HG02938 (cell line): ENCODE data around the gene ACSF3.
"Not testable (repeated sequence)": the region's sequence is repeated elsewhere in the genome, so short reads cannot be mapped to it uniquely, and the experiment has no call there.

Experiments used
- ATAC-seq: cut with Tn5 transposase; IDR thresholded peaks from one replicate; pipeline ENCODE4 v1.9.1; 2021; ENCODE audit warnings: mild to moderate bottlenecking, moderate library complexity; ENCODE audit not compliant: unreplicated experiment

Gene ACSF3

GRCh38 chr16:89156740-89157645 lies 63.3 kb downstream of the ACSF3 start:
- ATAC-seq = no peak

DNA sequence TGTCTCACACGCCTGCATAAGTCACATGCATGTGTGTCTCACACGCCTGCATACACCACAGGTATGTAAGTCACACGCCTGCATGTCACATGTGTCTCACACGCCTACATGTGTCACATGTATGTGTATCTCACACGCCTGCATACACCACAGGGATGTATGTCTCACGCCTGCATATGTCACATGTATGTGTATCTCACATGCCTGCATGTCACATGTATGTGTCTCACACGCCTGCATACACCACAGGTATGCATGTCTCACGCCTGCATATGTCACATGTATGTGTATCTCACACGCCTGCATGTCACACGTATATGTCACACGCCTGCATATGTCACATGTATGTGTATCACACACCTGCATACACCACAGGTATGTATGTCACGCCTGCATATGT lies 64.1 kb downstream of the ACSF3 start:
- no peak for ATAC-seq

DNA sequence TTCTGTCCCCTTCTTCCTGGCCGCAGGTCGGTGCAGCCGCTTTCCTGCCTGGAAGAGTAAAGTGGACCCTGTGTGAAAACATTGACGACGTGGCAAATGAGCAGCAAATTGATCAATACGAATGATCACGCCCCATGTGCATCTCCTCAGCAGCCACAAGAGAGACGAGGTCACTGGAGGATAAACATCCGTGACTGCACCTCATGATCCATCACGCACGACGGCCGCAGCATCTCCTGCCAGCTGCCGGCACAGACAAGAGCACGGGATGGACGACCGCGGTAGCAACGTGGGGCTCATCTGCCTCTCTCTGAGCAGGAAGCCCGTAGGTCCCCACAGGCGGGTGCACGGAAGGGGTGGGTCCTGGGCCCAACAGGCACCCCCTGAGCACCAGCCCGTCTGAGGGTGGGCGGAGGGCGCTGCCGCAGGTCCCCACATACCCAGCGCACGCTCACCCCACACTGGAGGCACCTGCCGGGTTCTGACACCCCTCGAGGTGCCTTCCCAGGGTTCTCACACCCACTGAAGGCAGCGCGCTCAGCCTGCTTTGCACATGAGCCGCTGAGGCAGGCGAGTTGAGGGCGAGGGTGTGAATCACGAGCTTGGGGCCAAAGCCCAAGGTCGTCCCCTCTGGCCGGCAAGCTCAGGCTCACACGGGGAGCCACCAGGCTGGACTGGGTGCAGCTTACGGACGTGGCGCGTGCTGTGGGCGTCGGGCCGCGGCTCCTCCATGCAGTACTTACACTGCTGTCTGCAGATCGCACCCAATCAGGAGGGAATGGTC lies 65.6 kb downstream of the ACSF3 start:
- no peak for ATAC-seq

DNA sequence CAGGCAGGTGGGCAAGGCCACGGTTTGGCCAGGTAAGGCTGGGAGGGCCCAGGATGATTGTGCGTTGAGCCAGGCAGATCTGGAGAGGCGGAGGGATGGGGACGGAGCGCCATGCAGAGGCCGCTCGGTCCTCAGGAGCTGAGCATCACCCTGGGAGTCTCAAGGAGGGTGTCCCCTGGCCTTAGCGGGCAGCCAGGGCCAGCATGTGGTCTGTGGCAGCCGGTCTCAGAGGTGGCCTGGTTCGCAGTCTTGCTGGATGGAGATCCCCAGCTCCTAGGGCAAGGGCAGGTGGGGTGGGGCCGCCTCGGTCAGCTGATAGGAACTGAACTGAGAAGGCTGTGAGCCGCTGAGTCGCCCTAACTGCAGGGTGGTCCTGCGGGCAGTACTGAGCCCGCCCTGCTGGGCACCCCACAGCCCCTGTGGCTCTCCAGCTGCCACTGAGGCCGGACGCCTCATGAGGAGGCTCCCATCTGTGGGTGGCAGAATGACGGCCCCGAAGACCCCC lies 66.2 kb downstream of the ACSF3 start:
- ATAC-seq = no peak

- no peak for ATAC-seq
Observed at GRCh38 chr16:89160977-89161701, 67.5 kb downstream of the ACSF3 start.

DNA sequence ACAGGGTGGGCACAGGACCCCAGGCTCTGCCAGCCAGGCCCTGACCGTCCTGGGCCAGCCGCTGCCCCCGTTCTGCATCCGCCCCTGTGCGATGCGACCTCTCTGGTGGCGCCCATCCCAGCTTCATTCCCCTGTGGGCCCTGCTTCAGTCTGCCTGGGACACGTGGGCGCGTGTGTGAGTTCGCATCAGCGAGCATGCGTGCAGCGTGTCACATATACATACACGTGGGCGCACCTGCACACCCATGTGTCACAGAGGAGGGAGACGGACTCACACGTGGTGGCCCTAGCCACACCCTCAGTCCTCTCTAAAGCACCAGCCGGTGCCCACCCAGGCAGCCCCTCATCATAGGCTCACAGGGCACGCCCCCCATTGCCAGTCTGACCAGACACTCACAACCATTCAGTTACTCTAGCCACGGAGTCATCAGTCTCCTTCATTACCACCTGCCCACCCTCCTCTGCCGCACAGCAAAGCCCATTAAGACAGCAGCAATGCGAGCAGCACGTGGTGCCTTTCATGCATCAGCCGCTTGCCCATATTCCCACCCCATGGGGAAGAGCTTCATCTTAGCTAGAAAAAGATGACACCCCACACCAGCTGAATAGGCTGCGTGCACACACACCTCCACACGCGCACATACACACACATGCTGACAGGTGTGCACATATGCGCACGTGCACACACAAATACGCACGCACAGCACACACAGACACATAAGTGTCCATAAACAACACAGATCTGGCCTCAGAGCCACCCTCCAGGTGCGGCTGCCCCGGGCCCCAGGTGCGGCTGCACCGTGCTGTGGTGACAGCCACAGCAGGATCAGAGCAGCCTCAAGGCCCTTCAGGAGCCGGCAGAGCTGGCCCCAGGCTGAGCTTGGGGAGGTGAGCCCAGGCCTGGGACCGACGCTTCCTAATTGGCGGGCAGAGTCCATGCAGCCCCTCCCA lies 68.4 kb downstream of the ACSF3 start:
- ATAC-seq = no peak

GRCh38 chr16:89163297-89163696 lies 69.6 kb downstream of the ACSF3 start:
- no peak for ATAC-seq

- ATAC-seq = no peak
Observed at GRCh38 chr16:89164436-89164835, 70.8 kb downstream of the ACSF3 start.

- ATAC-seq = no peak
Observed at GRCh38 chr16:89164847-89165680, 71.4 kb downstream of the ACSF3 start.

- ATAC-seq = not testable (repeated sequence)
Observed at GRCh38 chr16:89165681-89165979, 72.0 kb downstream of the ACSF3 start.

DNA sequence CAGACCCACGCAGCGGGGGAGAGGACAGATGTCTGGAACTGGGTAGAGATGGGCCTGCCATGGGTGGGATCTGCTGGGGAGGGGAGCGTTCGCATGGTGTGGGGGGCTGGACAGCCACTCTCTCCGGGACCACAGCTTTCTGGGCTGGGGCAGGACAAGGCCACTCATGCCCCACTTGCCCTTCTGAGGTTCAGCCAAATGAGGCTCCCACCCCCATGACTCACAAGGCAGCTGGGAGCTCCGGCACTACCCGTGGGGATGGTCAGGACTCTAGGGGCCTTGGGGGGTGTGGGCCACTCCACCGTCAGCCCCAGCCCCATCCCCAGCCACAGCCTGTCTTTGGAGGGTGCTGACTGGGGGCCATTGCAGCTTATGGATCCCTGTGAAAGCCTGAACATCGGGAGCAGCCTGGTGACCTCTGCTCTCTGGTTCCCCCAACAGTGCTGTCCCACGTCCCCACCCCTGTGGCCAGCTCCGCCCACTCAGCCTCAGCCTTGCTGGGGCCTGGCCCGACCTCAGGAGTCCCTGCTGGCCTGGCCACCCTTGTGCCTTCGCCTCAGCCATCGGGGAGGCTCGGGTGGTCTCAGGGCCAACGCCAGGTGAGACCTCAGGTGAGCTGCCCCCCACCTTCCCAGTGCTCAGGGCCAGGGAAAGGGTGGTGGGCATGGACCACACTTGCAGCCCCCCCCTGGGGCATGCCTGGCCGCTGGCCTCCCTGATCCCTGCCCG lies 73.2 kb downstream of the ACSF3 start:
- no peak for ATAC-seq

GRCh38 chr16:89167425-89167941 lies 73.8 kb downstream of the ACSF3 start:
- no peak for ATAC-seq

GRCh38 chr16:89168381-89169189 lies 74.9 kb downstream of the ACSF3 start:
- ATAC-seq = no peak

DNA sequence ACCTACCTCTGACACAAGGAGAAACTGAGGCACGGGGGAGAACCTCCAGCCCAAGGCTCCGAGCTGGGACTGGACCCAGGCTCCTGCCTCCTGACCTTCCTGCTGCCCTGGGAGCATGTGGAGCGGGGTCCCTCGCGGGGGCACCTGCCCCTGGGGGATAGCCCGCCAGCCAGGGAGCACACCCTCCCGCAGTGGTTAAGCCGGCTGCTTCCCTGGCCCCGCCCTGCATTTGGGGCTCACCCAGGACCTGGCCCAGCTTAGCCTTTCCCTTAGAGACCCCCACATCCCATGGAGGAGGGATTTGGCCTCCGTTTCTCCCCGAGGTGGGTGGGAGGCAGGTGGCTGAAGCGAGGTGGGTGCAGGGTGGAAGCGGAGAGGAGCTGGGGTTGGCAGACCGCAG lies 76.1 kb downstream of the ACSF3 start:
- ATAC-seq = no peak

DNA sequence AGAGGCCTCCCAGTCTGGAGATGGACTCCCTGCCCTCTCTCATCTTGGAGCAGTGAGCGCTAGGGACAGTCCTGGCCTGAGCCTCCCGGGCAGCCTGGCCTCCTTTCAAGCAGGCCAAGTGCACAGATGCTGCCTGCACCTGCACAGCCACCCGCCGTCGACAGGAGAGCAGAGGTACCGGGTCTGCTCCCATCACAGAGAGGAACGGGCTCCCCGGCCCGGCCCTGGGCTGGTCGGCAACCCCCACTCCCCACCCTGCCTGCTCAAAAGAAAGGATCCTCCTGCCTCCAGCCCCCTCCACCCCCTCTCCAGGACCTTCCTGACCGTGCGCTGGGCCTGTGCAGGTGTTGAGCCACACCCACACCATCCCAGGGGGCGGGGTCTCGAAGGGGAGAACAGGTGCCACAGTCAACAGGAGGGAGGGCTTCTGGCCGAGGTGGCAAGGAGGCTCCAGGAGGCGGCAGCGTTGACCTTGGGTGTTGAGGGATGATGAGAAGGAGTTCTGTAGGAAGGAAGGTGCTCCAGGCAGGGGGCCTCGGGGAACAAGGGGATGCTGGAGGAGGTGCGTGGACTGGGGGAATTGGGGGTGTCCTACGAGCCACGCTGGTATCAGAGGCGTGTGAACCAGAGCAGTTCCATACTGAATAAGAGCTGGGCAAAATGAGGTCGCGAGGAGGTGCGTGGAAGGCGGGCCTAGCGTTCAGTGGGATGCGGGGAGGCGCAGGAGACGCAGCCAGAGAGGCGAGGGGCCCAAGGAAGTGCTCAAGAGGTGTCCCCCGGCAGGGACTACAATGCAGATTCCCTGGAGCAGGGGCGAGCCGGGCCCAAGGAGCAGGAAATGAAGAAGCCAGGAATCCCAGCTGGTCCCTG lies 76.9 kb downstream of the ACSF3 start:
- ATAC-seq = no peak
